Spleen (tissue), 7 donors: ENCODE results near the gene KLF2.
A peak's percentile ranks its signal among the peaks of the same experiment; 100 is the strongest.

Source experiments
- POLR2A ChIP-seq, 3 donors: fragments of 450-650 bp; IDR thresholded peaks; one replicate each; pipeline ENCODE4 v1.5.1; 2017; ENCODE audit warnings: antibody characterized with exemption in 3 of 3, mild to moderate bottlenecking in 1 of 3
- POLR2AphosphoS5 ChIP-seq, 3 donors: sonication (generic); formaldehyde crosslinking; IDR thresholded peaks; one replicate each; pipeline ENCODE4 v1.5.1; 2017; ENCODE audit warnings: antibody characterized with exemption in 3 of 3
- TF ChIP-seq, protein P1 (sequence below), 11 experiments: fragments of 200-600 bp in 7 of 11; fragments of 450-650 bp in 4 of 11; sonication (generic) in 4 of 11; IDR thresholded peaks in 8 of 11; conservative IDR thresholded peaks in 3 of 11; 1 replicate in 7 of 11; 2 replicates in 4 of 11; pipeline versions ENCODE4 v1.4.0 to v1.8.0; 2016 to 2021; ENCODE audit warnings: antibody characterized with exemption in 11 of 11, inconsistent platforms in 4 of 11, mild to moderate bottlenecking in 1 of 11
- donor health status: DM: no; HTN: no; CAD: no; lungs with moderate emphysema.
- donor health status: DM: no; HTN: no; CAD: no.
- donor health status: DM: no; HTN: no; CAD: no.

DNA sequence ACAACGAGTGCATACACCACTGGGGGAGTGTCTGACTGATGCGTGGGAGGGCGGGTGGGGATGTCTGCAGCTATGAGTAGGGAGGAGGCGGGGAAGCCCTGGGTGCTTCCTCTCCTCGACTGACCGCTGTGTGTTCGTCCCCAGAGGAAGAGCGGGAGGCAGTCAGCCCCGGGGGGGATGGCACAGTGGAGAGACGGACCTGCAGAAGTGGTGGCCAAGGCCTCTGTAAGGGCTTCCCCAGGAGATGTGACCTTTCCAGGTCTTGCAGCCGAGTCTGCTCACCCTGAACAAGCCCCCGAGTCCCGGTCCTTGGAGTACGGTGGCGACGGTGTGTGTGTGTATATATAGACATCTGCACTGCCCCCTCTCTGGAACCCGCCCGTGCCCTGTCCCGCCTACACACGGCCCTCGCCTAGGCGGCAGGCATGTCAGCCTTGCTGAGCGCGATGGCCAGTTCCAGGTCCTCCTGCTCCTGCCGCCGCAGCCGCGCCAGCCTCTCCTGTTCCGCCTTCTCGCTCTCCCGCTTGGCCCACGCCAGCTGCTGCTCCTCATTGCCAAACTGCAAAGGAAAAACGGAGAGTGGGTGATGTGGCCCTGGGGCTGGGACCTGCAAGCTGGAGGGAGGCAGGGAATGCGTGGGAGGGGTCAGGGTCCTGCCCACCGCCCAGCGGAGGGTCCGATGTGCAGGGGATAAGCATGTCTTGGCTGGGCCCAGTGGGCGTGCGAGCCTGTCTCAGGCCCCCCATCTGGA is 30.8 kb downstream of the KLF2 start:
- TF ChIP-seq, protein P1, sequence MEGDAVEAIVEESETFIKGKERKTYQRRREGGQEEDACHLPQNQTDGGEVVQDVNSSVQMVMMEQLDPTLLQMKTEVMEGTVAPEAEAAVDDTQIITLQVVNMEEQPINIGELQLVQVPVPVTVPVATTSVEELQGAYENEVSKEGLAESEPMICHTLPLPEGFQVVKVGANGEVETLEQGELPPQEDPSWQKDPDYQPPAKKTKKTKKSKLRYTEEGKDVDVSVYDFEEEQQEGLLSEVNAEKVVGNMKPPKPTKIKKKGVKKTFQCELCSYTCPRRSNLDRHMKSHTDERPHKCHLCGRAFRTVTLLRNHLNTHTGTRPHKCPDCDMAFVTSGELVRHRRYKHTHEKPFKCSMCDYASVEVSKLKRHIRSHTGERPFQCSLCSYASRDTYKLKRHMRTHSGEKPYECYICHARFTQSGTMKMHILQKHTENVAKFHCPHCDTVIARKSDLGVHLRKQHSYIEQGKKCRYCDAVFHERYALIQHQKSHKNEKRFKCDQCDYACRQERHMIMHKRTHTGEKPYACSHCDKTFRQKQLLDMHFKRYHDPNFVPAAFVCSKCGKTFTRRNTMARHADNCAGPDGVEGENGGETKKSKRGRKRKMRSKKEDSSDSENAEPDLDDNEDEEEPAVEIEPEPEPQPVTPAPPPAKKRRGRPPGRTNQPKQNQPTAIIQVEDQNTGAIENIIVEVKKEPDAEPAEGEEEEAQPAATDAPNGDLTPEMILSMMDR (IDR thresholded peaks at IDR 0.05 in 8 of 11, conservative IDR thresholded peaks at IDR 0.05 in 3 of 11) = no peak
- TF ChIP-seq POLR2A (IDR thresholded peaks at IDR 0.05) (no peak), POLR2AphosphoS5 (IDR thresholded peaks at IDR 0.05) (peak; percentile 28 to 70 (median 52))
